Measurements from ENCODE around the gene CDK5RAP1. TPM values are rescaled to one million over a fixed set of nuclear protein-coding genes. Genes with fewer than 3 reads are reported as not detected.

The CDK5RAP1 gene
- total RNA-seq, 4 donors from 2014 or later: 11.6 to 45.0 (median 22.4) TPM

GRCh38 chr20:33407251-33407650 is 5.9 kb upstream of the CDK5RAP1 start:
- 86% methylated on average over 1 of the region's 1 CpG; no CpG with 5 or more reads in 1 of the 2 donors for WGBS, 2 donors (ENCODE audit: low coverage in 1 of 2)
- Histone ChIP-seq H3K9me3 (no peaks in the 10 kb centered on the region), H3K4me3 (no peak overlapping the region), H3K36me3 (peaks cover 0 to 64% of the 10 kb centered on the region in 2 donors), H3K4me1 (peaks cover 0 to 3% (median 0%) of the 10 kb centered on the region in 3 donors), H3K27ac (no peak overlapping the region), H3K27me3 (no peaks in the 10 kb centered on the region)
- TF ChIP-seq POLR2A (IDR thresholded peaks at IDR 0.05) (no peak), POLR2AphosphoS5 (IDR thresholded peaks at IDR 0.05) (no peak), EP300 (IDR thresholded peaks at IDR 0.05) (no peak), CTCF (IDR thresholded peaks at IDR 0.05) (no peak)
- no peak for ATAC-seq

GRCh38 chr20:33404281-33404680 is 3.0 kb upstream of the CDK5RAP1 start:
- no peaks in the 10 kb centered on the region for H3K27me3 ChIP-seq
- 78 to 92% methylated on average over 2 of the region's 2 CpGs for WGBS, 2 donors (ENCODE audit: low coverage in 1 of 2)
- TF ChIP-seq CTCF (IDR thresholded peaks at IDR 0.05): no peak

GRCh38 chr20:33401921-33402369 is 626 bp upstream of the CDK5RAP1 start:
- H3K27me3 ChIP-seq: no peaks in the 10 kb centered on the region
- H3K27ac ChIP-seq: peak overlapping the region in 1 of 4 donors; percentile 82
- peaks cover 4 to 43% (median 14%) of the 10 kb centered on the region in 3 donors for H3K4me1 ChIP-seq
- ATAC-seq: peak; percentile 44
- TF ChIP-seq POLR2AphosphoS5 (IDR thresholded peaks at IDR 0.05) (no peak), EP300 (IDR thresholded peaks at IDR 0.05) (no peak), CTCF (IDR thresholded peaks at IDR 0.05) (no peak)
- 35 to 47% methylated on average over 6 to 7 of the region's 8 CpGs for WGBS, 2 donors (ENCODE audit: low coverage in 1 of 2)
- no peaks in the 10 kb centered on the region for H3K9me3 ChIP-seq
- H3K36me3 ChIP-seq: peaks cover 0 to 20% of the 10 kb centered on the region in 2 donors
- peak overlapping the region; percentile 73 to 100 for H3K4me3 ChIP-seq

More at GRCh38 chr20:33404281-33404680, 3.0 kb upstream of the CDK5RAP1 start:
- no peak overlapping the region for H3K4me3 ChIP-seq
- no peak overlapping the region for H3K27ac ChIP-seq
- H3K9me3 ChIP-seq: no peaks in the 10 kb centered on the region
- H3K4me1 ChIP-seq: peaks cover 4 to 25% (median 14%) of the 10 kb centered on the region in 3 donors
- ATAC-seq: no peak
- peaks cover 0 to 36% of the 10 kb centered on the region in 2 donors for H3K36me3 ChIP-seq

GRCh38 chr20:33400812-33401183 is 521 bp downstream of the CDK5RAP1 start:
- Histone ChIP-seq H3K9me3 (no peaks in the 10 kb centered on the region), H3K4me3 (peak overlapping the region; percentile 73 to 100), H3K27me3 (no peaks in the 10 kb centered on the region), H3K4me1 (peaks cover 4 to 43% (median 14%) of the 10 kb centered on the region in 3 donors), H3K27ac (peak overlapping the region; percentile 67 to 82 (median 72)), H3K36me3 (peaks cover 0 to 20% of the 10 kb centered on the region in 2 donors)
- no peak for TF ChIP-seq POLR2AphosphoS5 (IDR thresholded peaks at IDR 0.05)
- no peak for TF ChIP-seq EP300 (IDR thresholded peaks at IDR 0.05)
- no peak for TF ChIP-seq CTCF (IDR thresholded peaks at IDR 0.05)
- no peak for TF ChIP-seq POLR2A (IDR thresholded peaks at IDR 0.05)
- ATAC-seq: no peak
- WGBS, 2 donors (ENCODE audit: low coverage in 1 of 2): 0% methylated on average over 2 to 4 of the region's 8 CpGs

- Histone ChIP-seq H3K4me1 (peaks cover 4 to 43% (median 14%) of the 10 kb centered on the region in 3 donors), H3K4me3 (peak overlapping the region in 1 of 2 donors; percentile 73), H3K9me3 (no peaks in the 10 kb centered on the region), H3K36me3 (peaks cover 0 to 27% of the 10 kb centered on the region in 2 donors), H3K27ac (no peak overlapping the region), H3K27me3 (no peaks in the 10 kb centered on the region)
- no peak for ATAC-seq
- TF ChIP-seq CTCF (IDR thresholded peaks at IDR 0.05): no peak
- no peak for TF ChIP-seq POLR2A (IDR thresholded peaks at IDR 0.05)
- no peak for TF ChIP-seq EP300 (IDR thresholded peaks at IDR 0.05)
- TF ChIP-seq POLR2AphosphoS5 (IDR thresholded peaks at IDR 0.05): no peak
- WGBS, 2 donors (ENCODE audit: low coverage in 1 of 2): 17 to 51% methylated on average over 2 to 3 of the region's 6 CpGs
Observed at GRCh38 chr20:33399924-33400323, 1.4 kb downstream of the CDK5RAP1 start.
